ENCODE measurements around the gene HDAC1.
"Not testable (repeated sequence)": the region's sequence is repeated elsewhere in the genome, so short reads cannot be mapped to it uniquely, and the experiment has no call there.

The HDAC1 gene

GRCh38 chr1:32351399-32352238 lies 59.7 kb downstream of the HDAC1 start:
- peak; percentile 82 to 93 (median 88) for DNase-seq

GRCh38 chr1:32352239-32352745 lies 60.4 kb downstream of the HDAC1 start:
- DNase-seq = no peak

GRCh38 chr1:32352831-32353383 lies 61.0 kb downstream of the HDAC1 start:
- no peak for DNase-seq

- no peak for DNase-seq
These were observed 61.5 kb downstream of the HDAC1 start for GRCh38 chr1:32353431-32353830.

GRCh38 chr1:32353886-32354570 lies 62.1 kb downstream of the HDAC1 start:
- DNase-seq = no peak

- not testable (repeated sequence) for DNase-seq
These were observed 63.9 kb downstream of the HDAC1 start for GRCh38 chr1:32355778-32356177.

GRCh38 chr1:32356478-32356877 lies 64.6 kb downstream of the HDAC1 start:
- DNase-seq = no peak

- DNase-seq = no peak
These were observed 65.7 kb downstream of the HDAC1 start for GRCh38 chr1:32357614-32358013.

- DNase-seq = no peak
These were observed 66.6 kb downstream of the HDAC1 start for GRCh38 chr1:32358435-32358834.

GRCh38 chr1:32361308-32361673 lies 69.4 kb downstream of the HDAC1 start:
- no peak for DNase-seq

- no peak for DNase-seq
These were observed 70.0 kb downstream of the HDAC1 start for GRCh38 chr1:32361674-32362473.

GRCh38 chr1:32362474-32363313 lies 70.8 kb downstream of the HDAC1 start, which contains the start of the genes FAM229A and TSSK3:
Gene FAM229A (minus strand): TSS chr1:32362485. CDS start chr1:32362091, 394 bp downstream.
Gene TSSK3 (plus strand): TSS chr1:32362539. CDS start chr1:32362702, 163 bp downstream.
- DNase-seq = no peak

GRCh38 chr1:32363713-32364112 lies 71.8 kb downstream of the HDAC1 start:
- no peak for DNase-seq

GRCh38 chr1:32364836-32365235 lies 73.0 kb downstream of the HDAC1 start:
- DNase-seq = no peak

GRCh38 chr1:32365445-32365844 lies 73.6 kb downstream of the HDAC1 start:
- DNase-seq = no peak

GRCh38 chr1:32367912-32368635 lies 76.2 kb downstream of the HDAC1 start:
- DNase-seq = no peak

- DNase-seq = no peak
These were observed 80.4 kb downstream of the HDAC1 start for GRCh38 chr1:32372149-32372756.

GRCh38 chr1:32373996-32374592 lies 82.2 kb downstream of the HDAC1 start:
- DNase-seq = no peak

- DNase-seq = no peak
These were observed 84.3 kb downstream of the HDAC1 start for GRCh38 chr1:32376199-32376598.

- no peak for DNase-seq
These were observed 85.8 kb downstream of the HDAC1 start for GRCh38 chr1:32377541-32378220.
